TTC549 (cell line): ENCODE results near the gene NR3C2.
"Not testable (repeated sequence)": the region's sequence is repeated elsewhere in the genome, so short reads cannot be mapped to it uniquely, and the experiment has no call there.

ENCODE experiments used
- FAIRE-seq: peaks from 2 replicates; lab custom pipeline; 2012; peaks lifted over from hg19 to GRCh38; lab: Jason Lieb, UNC

Gene NR3C2

GRCh38 chr4:148162991-148163390 lies 279.2 kb downstream of the NR3C2 start:
- no peak for FAIRE-seq

GRCh38 chr4:148162519-148162918 lies 279.7 kb downstream of the NR3C2 start:
- no peak for FAIRE-seq

- no peak for FAIRE-seq
These were observed 280.6 kb downstream of the NR3C2 start for GRCh38 chr4:148161601-148162000.

- no peak for FAIRE-seq
These were observed 282.4 kb downstream of the NR3C2 start for GRCh38 chr4:148159793-148160192.

- FAIRE-seq: no peak
These were observed 287.4 kb downstream of the NR3C2 start for GRCh38 chr4:148154769-148155168.

- no peak for FAIRE-seq
These were observed 289.2 kb downstream of the NR3C2 start for GRCh38 chr4:148152868-148153625.

- FAIRE-seq: no peak
These were observed 290.4 kb downstream of the NR3C2 start for GRCh38 chr4:148151806-148152205.

- FAIRE-seq: no peak
These were observed 296.7 kb downstream of the NR3C2 start for GRCh38 chr4:148145475-148145874.

GRCh38 chr4:148143174-148143573 lies 299.0 kb downstream of the NR3C2 start:
- FAIRE-seq: no peak

GRCh38 chr4:148141501-148141900 lies 300.7 kb downstream of the NR3C2 start:
- no peak for FAIRE-seq

- FAIRE-seq: no peak
These were observed 315.4 kb downstream of the NR3C2 start for GRCh38 chr4:148126825-148127224.

GRCh38 chr4:148124512-148124911 lies 317.7 kb downstream of the NR3C2 start:
- no peak for FAIRE-seq

GRCh38 chr4:148123161-148123560 lies 319.1 kb downstream of the NR3C2 start:
- not testable (repeated sequence) for FAIRE-seq

GRCh38 chr4:148120216-148120615 lies 322.0 kb downstream of the NR3C2 start:
- no peak for FAIRE-seq

GRCh38 chr4:148118633-148119032 lies 323.6 kb downstream of the NR3C2 start:
- FAIRE-seq: no peak

- no peak for FAIRE-seq
These were observed 324.0 kb downstream of the NR3C2 start for GRCh38 chr4:148118179-148118578.

GRCh38 chr4:148116969-148117368 lies 325.2 kb downstream of the NR3C2 start:
- no peak for FAIRE-seq

- FAIRE-seq: no peak
These were observed 325.9 kb downstream of the NR3C2 start for GRCh38 chr4:148116264-148116663.

GRCh38 chr4:148114436-148114835 lies 327.8 kb downstream of the NR3C2 start:
- FAIRE-seq: no peak

GRCh38 chr4:148112231-148112982 lies 329.8 kb downstream of the NR3C2 start:
- FAIRE-seq: no peak

- FAIRE-seq: no peak
These were observed 332.0 kb downstream of the NR3C2 start for GRCh38 chr4:148110169-148110568.

- no peak for FAIRE-seq
These were observed 333.0 kb downstream of the NR3C2 start for GRCh38 chr4:148109216-148109615.

GRCh38 chr4:148108766-148109165 lies 333.4 kb downstream of the NR3C2 start:
- no peak for FAIRE-seq
